GM12878 (cell line): Measurements from ENCODE around the gene ADD2. TPM values are rescaled to one million over a fixed set of nuclear protein-coding genes. Genes with fewer than 3 reads are reported as not detected.

Experiments used
- ATAC-seq: fragments of 200-7000 bp; cut with Tn5 transposase; 3 replicates; pipeline ENCODE4 v1.9.1; 2020; ENCODE audit warnings: mild to moderate bottlenecking, moderate library complexity
- BruUV-seq: library from RNA; stranded (reverse); fragments of 400-500 nt; replicated peaks from 2 replicates; lab custom pipeline; 2021; lab: Mats Ljungman, UMichigan
- CTCF ChIA-PET: fragments of 300-600 bp; sonication (Branson Sonifier 250); formaldehyde crosslinking; extraction: SDS; loops from one replicate; lab custom pipeline; 2021; ENCODE audit warnings: inconsistent platforms; lab: Yijun Ruan, JAX
- POLR2A ChIA-PET: fragments of 350-600 bp; formaldehyde crosslinking; extraction: SDS; loops from one replicate; lab custom pipeline; 2021; ENCODE audit warnings: inconsistent platforms; lab: Charles Lee
- RAD21 ChIA-PET: fragments of 300-600 bp; sonication (Branson Sonifier 250); formaldehyde crosslinking; loops from one replicate; lab custom pipeline; 2023; ENCODE audit warnings: antibody characterized with exemption; ENCODE audit not compliant: unreplicated experiment; lab: Charles Lee
- SMC1A ChIA-PET: fragments of 300-600 bp; sonication (Branson Sonifier 250); formaldehyde crosslinking; loops from one replicate; lab custom pipeline; 2023; ENCODE audit not compliant: unreplicated experiment, uncharacterized antibody; lab: Charles Lee
- DNase-seq: peaks from one replicate; pipeline ENCODE4 v3.0.0-alpha.2; 2011; ENCODE audit warnings: low read depth, low spot score
- FAIRE-seq: peaks from 3 replicates; lab custom pipeline; 2011; peaks lifted over from hg19 to GRCh38; lab: Jason Lieb, UNC
- H2AFZ ChIP-seq: 2 replicates; pipeline ENCODE4 v1.6.0; 2011; ENCODE audit warnings: low read depth, low read length, control low read depth; ENCODE audit not compliant: control insufficient read depth
- H3K27ac ChIP-seq: 2 replicates; pipeline ENCODE4 v1.5.1; 2011; ENCODE audit warnings: control low read depth; ENCODE audit not compliant: control insufficient read depth, insufficient read depth
- H3K27me3 ChIP-seq, 2 experiments: replicated peaks in 1 of 2; 2 replicates each; pipeline versions ENCODE4 v1.6.0 to v1.6.1; 2011; ENCODE audit warnings: low read length in 1 of 2; ENCODE audit not compliant: control insufficient read depth in 2 of 2, insufficient read depth in 2 of 2
- H3K36me3 ChIP-seq, 2 experiments: 2 replicates each; pipeline ENCODE4 v1.5.1; 2011; ENCODE audit warnings: low read length in 1 of 2; ENCODE audit not compliant: control insufficient read depth in 2 of 2, insufficient read depth in 2 of 2
- H3K4me1 ChIP-seq: 2 replicates; pipeline ENCODE4 v1.6.1; 2011; ENCODE audit warnings: mild to moderate bottlenecking, low read length, moderate library complexity, mixed read lengths; ENCODE audit not compliant: control insufficient read depth, insufficient read depth
- H3K4me2 ChIP-seq: 2 replicates; pipeline ENCODE4 v1.6.0; 2011; ENCODE audit warnings: control low read depth; ENCODE audit not compliant: control insufficient read depth, insufficient read depth
- H3K4me3 ChIP-seq: fragments of 200-600 bp; sonication (generic); 2 replicates; pipeline ENCODE4 v1.5.1; 2016
- H3K79me2 ChIP-seq: 2 replicates; pipeline ENCODE4 v1.6.0; 2011; ENCODE audit warnings: low read length; ENCODE audit not compliant: control insufficient read depth, insufficient read depth
- H3K9ac ChIP-seq: 2 replicates; pipeline ENCODE4 v1.8.0; 2011; ENCODE audit warnings: low read length, control low read depth, mixed read lengths; ENCODE audit not compliant: control insufficient read depth, insufficient read depth
- H3K9me3 ChIP-seq: replicated peaks from 3 replicates; pipeline ENCODE4 v1.5.1; 2011; ENCODE audit warnings: mild to moderate bottlenecking, low read length; ENCODE audit not compliant: control insufficient read depth, insufficient read depth
- H4K20me1 ChIP-seq: 2 replicates; pipeline ENCODE4 v1.6.0; 2011; ENCODE audit not compliant: control insufficient read depth, insufficient read depth
- CREB1 ChIP-seq: IDR thresholded peaks from 2 replicates; pipeline ENCODE4 v1.6.1; 2012; ENCODE audit warnings: low read depth, mild to moderate bottlenecking, inconsistent platforms
- ESRRA ChIP-seq: IDR thresholded peaks from 2 replicates; pipeline ENCODE4 v1.6.1; 2012; ENCODE audit warnings: mild to moderate bottlenecking, low read length, improper control_type of control experiment
- FOS ChIP-seq: IDR thresholded peaks from 3 replicates; pipeline ENCODE4 v1.6.1; 2011; ENCODE audit warnings: borderline replicate concordance; ENCODE audit not compliant: insufficient read length; ENCODE audit errors: extremely low read depth
- FOXM1 ChIP-seq: IDR thresholded peaks from 2 replicates; pipeline ENCODE4 v1.6.1; 2012; ENCODE audit warnings: low read depth, mild to moderate bottlenecking, inconsistent platforms, low read length, moderate library complexity
- HDGF ChIP-seq: fragments of 450-650 bp; IDR thresholded peaks from 2 replicates; pipeline ENCODE4 v1.6.1; 2016; ENCODE audit warnings: antibody characterized with exemption
- IKZF2 ChIP-seq, 2 experiments: fragments of 450-650 bp; IDR thresholded peaks; 2 replicates each; pipeline ENCODE4 v1.6.1; 2017; ENCODE audit warnings: mild to moderate bottlenecking in 2 of 2, moderate library complexity in 2 of 2
- MYB ChIP-seq: fragments of 150-350 bp; IDR thresholded peaks from 2 replicates; pipeline ENCODE4 v1.6.1; 2014; ENCODE audit warnings: mild to moderate bottlenecking, low read depth, low read length, borderline replicate concordance
- SMC3 ChIP-seq: IDR thresholded peaks from 2 replicates; pipeline ENCODE4 v1.6.1; 2011; ENCODE audit warnings: low read length, improper control_type of control experiment, borderline replicate concordance
- SP1 ChIP-seq: IDR thresholded peaks from one replicate; pipeline ENCODE4 v1.6.1; 2011; ENCODE audit warnings: low read depth, low read length
- SPI1 ChIP-seq: IDR thresholded peaks from 2 replicates; pipeline ENCODE4 v1.6.1; 2011; ENCODE audit warnings: low read depth, mild to moderate bottlenecking, low read length, moderate library complexity, borderline replicate concordance; ENCODE audit not compliant: insufficient read depth
- SREBF1 ChIP-seq: IDR thresholded peaks from 2 replicates; pipeline ENCODE4 v1.6.1; 2012; ENCODE audit warnings: mild to moderate bottlenecking, low read length
- STAT1 ChIP-seq: fragments of 450-650 bp; conservative IDR thresholded peaks from 2 replicates; pipeline ENCODE4 v1.6.1; 2014; ENCODE audit warnings: antibody characterized with exemption, mild to moderate bottlenecking
- TCF7 ChIP-seq: IDR thresholded peaks from 2 replicates; pipeline ENCODE4 v1.6.1; 2014; ENCODE audit warnings: antibody characterized with exemption, borderline replicate concordance
- WGBS: methylation state at CpG from one replicate; pipeline ENCODE4 v1.1.6; 2016; ENCODE audit warnings: low lambda C conversion rate; ENCODE audit not compliant: insufficient replicate concordance, insufficient coverage; ENCODE audit errors: missing lambda C conversion rate; 5-methylcytosine and 5-hydroxymethylcytosine counted together
- in situ Hi-C: fragments of 300-500 bp; cut with MboI; formaldehyde crosslinking; loops from 9 replicates; pipeline ENCODE4 v1.14.3; 2018; ENCODE audit warnings: mixed read lengths
- intact Hi-C: fragments of 100-400 bp; cut with micrococcal nuclease; formaldehyde crosslinking; loops from one replicate; pipeline ENCODE4 v1.14.2; 2022; ENCODE audit not compliant: unreplicated experiment
- polyA plus RNA-seq, 11 experiments: library from polyadenylated mRNA; depleted of rRNA in 4 of 11; unstranded in 6 of 11; stranded (reverse) in 5 of 11; fragments of >200 nt; fragmentation: Nextera tagmentation in 4 of 11; fragmentation: Illumina TruSeq in 1 of 11; extraction: Ambion mirVana in 4 of 11; extraction: Trizol in 1 of 11; gene quantifications; 1 replicate in 1 of 11; 2 replicates in 10 of 11; pipeline versions ENCODE4 v1.2.1 to v1.2.3, GENCODE V29; 2011 to 2016; ENCODE audit warnings: inconsistent platforms in 2 of 11, missing spikeins in 2 of 11, low read depth in 1 of 11
- total RNA-seq, 4 experiments: library from RNA; depleted of rRNA in 3 of 4; stranded (reverse); fragments of >200 nt in 3 of 4; fragmentation: Illumina TruSeq in 1 of 4; extraction: Trizol in 1 of 4; gene quantifications; 2 replicates each; pipeline versions ENCODE4 v1.2.1 to v1.2.3, GENCODE V29; 2013 to 2021
- TF ChIP-seq, protein P1 (sequence below): IDR thresholded peaks from 2 replicates; pipeline ENCODE4 v1.6.1; 2012; ENCODE audit warnings: low read depth, low read length, improper control_type of control experiment
- TF ChIP-seq, protein P2 (sequence below): fragments of 450-650 bp; IDR thresholded peaks from 2 replicates; pipeline ENCODE4 v1.6.1; 2017; ENCODE audit warnings: mild to moderate bottlenecking
- TF ChIP-seq, protein P3 (sequence below): fragments of 450-650 bp; IDR thresholded peaks from 2 replicates; pipeline ENCODE4 v1.6.1; 2016; ENCODE audit warnings: mild to moderate bottlenecking, moderate library complexity, borderline replicate concordance
- TF ChIP-seq, protein P4 (sequence below): fragments of 450-650 bp; IDR thresholded peaks from 2 replicates; pipeline ENCODE4 v1.6.1; 2014; ENCODE audit warnings: mild to moderate bottlenecking

Gene ADD2
- total and polyA plus RNA-seq, 10 of the 15 experiments (the other 5 are each of a cell fraction or from before 2014, with no cell fraction given): 0.05 to 0.13 (median 0.08) TPM; not detected in 7

DNA sequence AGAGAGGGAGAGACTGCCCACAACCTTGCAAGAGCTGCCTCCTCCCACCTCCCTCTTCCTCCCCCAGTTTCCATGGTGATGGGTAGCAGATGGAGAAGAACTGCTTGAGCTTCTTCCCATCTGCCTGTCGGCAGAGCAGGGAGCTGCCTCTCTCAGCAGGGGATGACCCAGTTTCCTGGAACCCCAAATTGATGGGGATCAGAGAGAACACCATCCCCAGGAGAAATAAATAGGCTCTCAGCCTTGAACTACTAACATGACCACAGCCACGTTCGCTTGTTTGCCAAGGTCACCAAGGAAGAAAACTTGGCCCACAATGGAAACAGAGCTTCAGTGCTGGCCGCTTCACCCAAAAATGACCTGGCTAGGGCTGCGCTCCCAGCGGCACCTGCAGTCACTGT is 82.2 kb downstream of the ADD2 start:
- TF ChIP-seq SPI1 (no peak), ESRRA (no peak), SMC3 (no peak), HDGF (no peak), TCF7 (no peak), SREBF1 (no peak), STAT1 (no peak), IKZF2 (IDR thresholded peaks at IDR 0.05) (no peak), MYB (no peak), SP1 (no peak), FOS (no peak), CREB1 (no peak), FOXM1 (no peak)
- TF ChIP-seq, protein P1, sequence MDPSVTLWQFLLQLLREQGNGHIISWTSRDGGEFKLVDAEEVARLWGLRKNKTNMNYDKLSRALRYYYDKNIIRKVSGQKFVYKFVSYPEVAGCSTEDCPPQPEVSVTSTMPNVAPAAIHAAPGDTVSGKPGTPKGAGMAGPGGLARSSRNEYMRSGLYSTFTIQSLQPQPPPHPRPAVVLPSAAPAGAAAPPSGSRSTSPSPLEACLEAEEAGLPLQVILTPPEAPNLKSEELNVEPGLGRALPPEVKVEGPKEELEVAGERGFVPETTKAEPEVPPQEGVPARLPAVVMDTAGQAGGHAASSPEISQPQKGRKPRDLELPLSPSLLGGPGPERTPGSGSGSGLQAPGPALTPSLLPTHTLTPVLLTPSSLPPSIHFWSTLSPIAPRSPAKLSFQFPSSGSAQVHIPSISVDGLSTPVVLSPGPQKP: no peak
- TF ChIP-seq, protein P2, sequence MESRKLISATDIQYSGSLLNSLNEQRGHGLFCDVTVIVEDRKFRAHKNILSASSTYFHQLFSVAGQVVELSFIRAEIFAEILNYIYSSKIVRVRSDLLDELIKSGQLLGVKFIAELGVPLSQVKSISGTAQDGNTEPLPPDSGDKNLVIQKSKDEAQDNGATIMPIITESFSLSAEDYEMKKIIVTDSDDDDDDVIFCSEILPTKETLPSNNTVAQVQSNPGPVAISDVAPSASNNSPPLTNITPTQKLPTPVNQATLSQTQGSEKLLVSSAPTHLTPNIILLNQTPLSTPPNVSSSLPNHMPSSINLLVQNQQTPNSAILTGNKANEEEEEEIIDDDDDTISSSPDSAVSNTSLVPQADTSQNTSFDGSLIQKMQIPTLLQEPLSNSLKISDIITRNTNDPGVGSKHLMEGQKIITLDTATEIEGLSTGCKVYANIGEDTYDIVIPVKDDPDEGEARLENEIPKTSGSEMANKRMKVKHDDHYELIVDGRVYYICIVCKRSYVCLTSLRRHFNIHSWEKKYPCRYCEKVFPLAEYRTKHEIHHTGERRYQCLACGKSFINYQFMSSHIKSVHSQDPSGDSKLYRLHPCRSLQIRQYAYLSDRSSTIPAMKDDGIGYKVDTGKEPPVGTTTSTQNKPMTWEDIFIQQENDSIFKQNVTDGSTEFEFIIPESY: no peak
- TF ChIP-seq, protein P3, sequence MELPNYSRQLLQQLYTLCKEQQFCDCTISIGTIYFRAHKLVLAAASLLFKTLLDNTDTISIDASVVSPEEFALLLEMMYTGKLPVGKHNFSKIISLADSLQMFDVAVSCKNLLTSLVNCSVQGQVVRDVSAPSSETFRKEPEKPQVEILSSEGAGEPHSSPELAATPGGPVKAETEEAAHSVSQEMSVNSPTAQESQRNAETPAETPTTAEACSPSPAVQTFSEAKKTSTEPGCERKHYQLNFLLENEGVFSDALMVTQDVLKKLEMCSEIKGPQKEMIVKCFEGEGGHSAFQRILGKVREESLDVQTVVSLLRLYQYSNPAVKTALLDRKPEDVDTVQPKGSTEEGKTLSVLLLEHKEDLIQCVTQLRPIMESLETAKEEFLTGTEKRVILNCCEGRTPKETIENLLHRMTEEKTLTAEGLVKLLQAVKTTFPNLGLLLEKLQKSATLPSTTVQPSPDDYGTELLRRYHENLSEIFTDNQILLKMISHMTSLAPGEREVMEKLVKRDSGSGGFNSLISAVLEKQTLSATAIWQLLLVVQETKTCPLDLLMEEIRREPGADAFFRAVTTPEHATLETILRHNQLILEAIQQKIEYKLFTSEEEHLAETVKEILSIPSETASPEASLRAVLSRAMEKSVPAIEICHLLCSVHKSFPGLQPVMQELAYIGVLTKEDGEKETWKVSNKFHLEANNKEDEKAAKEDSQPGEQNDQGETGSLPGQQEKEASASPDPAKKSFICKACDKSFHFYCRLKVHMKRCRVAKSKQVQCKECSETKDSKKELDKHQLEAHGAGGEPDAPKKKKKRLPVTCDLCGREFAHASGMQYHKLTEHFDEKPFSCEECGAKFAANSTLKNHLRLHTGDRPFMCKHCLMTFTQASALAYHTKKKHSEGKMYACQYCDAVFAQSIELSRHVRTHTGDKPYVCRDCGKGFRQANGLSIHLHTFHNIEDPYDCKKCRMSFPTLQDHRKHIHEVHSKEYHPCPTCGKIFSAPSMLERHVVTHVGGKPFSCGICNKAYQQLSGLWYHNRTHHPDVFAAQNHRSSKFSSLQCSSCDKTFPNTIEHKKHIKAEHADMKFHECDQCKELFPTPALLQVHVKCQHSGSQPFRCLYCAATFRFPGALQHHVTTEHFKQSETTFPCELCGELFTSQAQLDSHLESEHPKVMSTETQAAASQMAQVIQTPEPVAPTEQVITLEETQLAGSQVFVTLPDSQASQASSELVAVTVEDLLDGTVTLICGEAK: no peak
- TF ChIP-seq, protein P4, sequence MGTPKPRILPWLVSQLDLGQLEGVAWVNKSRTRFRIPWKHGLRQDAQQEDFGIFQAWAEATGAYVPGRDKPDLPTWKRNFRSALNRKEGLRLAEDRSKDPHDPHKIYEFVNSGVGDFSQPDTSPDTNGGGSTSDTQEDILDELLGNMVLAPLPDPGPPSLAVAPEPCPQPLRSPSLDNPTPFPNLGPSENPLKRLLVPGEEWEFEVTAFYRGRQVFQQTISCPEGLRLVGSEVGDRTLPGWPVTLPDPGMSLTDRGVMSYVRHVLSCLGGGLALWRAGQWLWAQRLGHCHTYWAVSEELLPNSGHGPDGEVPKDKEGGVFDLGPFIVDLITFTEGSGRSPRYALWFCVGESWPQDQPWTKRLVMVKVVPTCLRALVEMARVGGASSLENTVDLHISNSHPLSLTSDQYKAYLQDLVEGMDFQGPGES: no peak
- BruUV-seq: no TSS peak
- Histone ChIP-seq H3K36me3 (no peaks in the 10 kb centered on the region), H3K79me2 (no peaks in the 10 kb centered on the region), H3K27me3 (no peaks in the 10 kb centered on the region), H3K4me2 (no peak overlapping the region), H3K9me3 (no peaks in the 10 kb centered on the region), H3K4me1 (no peaks in the 10 kb centered on the region), H3K9ac (no peak overlapping the region), H4K20me1 (no peaks in the 10 kb centered on the region), H3K4me3 (no peak overlapping the region), H2AFZ (no peak overlapping the region), H3K27ac (no peak overlapping the region)
- intact Hi-C loops (loop anchor here (10.0 kb wide), 1 partner anchor 99 kb away; no protein-coding TSS in a partner anchor), in situ Hi-C loops (no loop called here)
- no peak for ATAC-seq
- no peak for FAIRE-seq
- CTCF ChIA-PET: no interaction called here
- 40% methylated on average over 6 of the region's 6 CpGs for WGBS
- no peak for DNase-seq
- POLR2A ChIA-PET: no interaction called here
- SMC1A ChIA-PET: no interaction called here
- RAD21 ChIA-PET: no interaction called here
